Stimulated activated naive CD8-positive, alpha-beta T cell treated with anti-CD3 and anti-CD28 coated beads, Interleukin-15, Interleukin-2, amounts not matched to agents 100 U/mL and 50 U/mL, for 24 hours (primary cell): ENCODE data around the gene CA7.
"Not testable (repeated sequence)": the region's sequence is repeated elsewhere in the genome, so short reads cannot be mapped to it uniquely, and the experiment has no call there.

ENCODE experiments used
- ATAC-seq: fragments of 150-1000 bp; cut with Tn5 transposase; one replicate; pipeline ENCODE4 v1.10.0; 2021
- DNase-seq: peaks from one replicate; pipeline ENCODE4 v3.0.0; 2021

The CA7 gene

DNA sequence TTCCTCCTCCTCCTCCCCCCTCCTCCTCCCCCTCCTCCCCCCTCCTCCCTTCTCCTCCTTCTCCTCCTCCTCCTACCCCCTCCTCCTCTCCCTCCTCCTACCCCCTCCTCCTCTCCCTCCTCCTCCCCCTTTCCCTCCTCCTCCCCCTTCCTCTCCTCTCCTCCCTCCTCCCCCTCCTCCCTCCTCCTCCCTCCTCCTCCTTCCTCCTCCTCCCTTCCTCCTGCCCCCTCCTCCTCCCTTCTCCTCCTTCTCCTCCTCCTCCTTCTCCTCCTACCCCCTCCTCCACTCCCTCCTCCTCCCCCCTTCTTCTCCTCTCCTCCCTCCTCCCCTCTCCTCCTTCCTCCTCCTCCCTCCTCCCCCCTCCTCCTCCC lies 29.5 kb downstream of the CA7 start:
- DNase-seq: no peak

DNA sequence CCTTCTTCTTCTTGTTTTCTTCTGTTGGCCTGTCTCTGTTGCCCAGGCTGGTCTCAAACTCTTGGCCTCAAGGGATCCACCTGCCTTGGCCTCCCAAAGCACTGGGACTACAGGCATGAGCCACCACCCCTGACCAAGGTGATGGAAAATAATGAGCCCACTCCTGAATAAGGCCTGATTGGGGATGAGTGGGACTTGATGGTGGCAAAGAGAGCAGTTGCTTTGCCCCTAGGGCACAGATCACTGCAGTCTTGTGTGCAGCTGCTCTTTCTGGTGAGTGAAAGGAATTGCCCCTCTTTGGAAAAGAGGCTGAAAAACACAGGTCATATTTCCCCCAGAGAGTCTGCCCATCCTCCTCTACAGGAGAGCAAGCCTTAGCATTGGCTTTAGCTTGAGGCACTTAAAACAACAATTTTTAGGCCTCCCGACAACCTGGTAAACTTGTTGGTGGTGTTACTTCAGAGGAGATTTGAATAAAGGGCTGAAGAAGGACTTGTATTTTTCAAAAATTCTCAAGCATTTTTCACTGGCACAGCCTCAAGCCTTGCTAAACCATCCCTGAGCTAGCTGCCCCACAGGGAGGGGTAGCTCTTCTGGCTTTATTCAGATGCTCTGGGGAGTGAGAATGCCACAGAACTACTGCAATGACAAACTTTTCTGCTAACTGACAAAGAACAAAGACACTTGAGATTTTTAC lies 30.0 kb downstream of the CA7 start:
- DNase-seq (no peak), ATAC-seq (peak; percentile 17)

More for the DNA sequence above, 29.5 kb downstream of the CA7 start:
- ATAC-seq: no peak

GRCh38 chr16:66878067-66878466 lies 33.9 kb downstream of the CA7 start:
- ATAC-seq: peak; percentile 53
- DNase-seq: peak; percentile 76

GRCh38 chr16:66880288-66881013 lies 36.2 kb downstream of the CA7 start, which contains the start of gene PDP2:
Gene PDP2, plus strand, starts transcription at chr16:66880515. Its CDS starts 3,770 bp downstream, at chr16:66884285.
- ATAC-seq (peak; percentile 91), DNase-seq (peak; percentile 93)

- DNase-seq (peak; percentile 43), ATAC-seq (no peak)
Measured at GRCh38 chr16:66881014-66881417, 36.8 kb downstream of the CA7 start.

DNA sequence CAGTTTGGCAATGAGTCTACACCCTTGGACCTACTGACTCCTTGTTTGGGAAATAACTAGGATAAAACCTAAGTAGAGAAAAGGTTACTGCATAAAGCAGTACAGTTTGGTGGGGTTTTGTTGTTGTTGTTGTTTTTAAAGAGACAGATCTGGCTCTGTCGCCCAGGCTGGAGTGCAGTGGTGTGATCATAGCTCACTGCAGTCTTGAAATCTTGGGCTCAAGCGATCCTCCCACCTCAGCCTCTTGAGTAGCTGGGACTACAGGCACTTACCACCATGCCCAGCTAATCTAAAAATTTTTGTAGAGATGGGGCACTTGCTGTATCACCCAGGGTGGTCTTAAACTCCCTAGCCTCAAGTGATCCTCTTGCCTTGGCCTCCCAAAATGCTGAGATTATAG lies 37.3 kb downstream of the CA7 start:
- ATAC-seq: no peak
- DNase-seq: no peak

- DNase-seq (no peak), ATAC-seq (no peak)
Measured at GRCh38 chr16:66881964-66882508, 37.8 kb downstream of the CA7 start.

- ATAC-seq: no peak
- no peak for DNase-seq
Measured at GRCh38 chr16:66882702-66883101, 38.5 kb downstream of the CA7 start.

GRCh38 chr16:66885491-66885890 lies 41.3 kb downstream of the CA7 start:
- ATAC-seq: no peak
- no peak for DNase-seq

GRCh38 chr16:66886321-66886720 lies 42.1 kb downstream of the CA7 start:
- ATAC-seq (no peak), DNase-seq (no peak)

DNA sequence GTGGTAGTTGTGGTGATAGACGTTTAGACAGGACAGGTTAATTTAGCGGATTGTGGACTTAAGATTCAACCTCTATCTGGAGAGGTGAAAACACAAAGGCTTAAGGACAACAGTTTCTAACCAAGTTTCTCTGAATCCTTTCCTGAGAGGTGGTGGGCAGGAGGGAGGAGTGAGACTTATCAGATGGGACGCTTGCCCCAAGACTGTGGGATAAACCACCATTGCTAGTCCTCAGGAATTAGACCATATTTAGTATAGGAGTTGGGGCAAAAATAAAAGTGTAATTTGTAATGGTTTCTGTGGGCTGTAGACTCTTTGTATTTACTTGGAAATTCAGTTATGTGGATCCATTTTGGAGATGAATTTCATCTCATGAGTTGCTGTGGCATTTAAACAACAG lies 42.7 kb downstream of the CA7 start:
- ATAC-seq: no peak
- no peak for DNase-seq

GRCh38 chr16:66888647-66889615 lies 44.7 kb downstream of the CA7 start:
- ATAC-seq (no peak), DNase-seq (no peak)

DNA sequence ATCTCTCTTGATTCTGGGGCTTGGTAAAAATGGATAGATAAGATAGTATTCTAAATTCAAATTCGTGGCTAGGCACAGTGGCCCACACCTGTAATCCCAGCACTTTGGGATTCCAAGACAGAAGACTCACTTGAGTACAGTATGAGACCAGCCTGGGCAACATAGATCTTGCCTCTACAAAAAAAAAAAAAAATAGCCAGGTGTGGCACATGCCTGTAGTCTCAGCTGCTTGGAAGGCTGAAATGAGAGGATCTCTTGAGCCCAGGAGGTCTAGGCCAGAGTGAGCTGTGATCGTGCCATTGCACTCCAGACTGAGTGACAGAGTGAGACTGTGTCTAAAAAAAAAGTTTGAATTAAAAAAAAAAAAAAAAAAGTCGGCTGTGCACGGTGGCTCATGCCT lies 45.4 kb downstream of the CA7 start:
- no peak for ATAC-seq

DNA sequence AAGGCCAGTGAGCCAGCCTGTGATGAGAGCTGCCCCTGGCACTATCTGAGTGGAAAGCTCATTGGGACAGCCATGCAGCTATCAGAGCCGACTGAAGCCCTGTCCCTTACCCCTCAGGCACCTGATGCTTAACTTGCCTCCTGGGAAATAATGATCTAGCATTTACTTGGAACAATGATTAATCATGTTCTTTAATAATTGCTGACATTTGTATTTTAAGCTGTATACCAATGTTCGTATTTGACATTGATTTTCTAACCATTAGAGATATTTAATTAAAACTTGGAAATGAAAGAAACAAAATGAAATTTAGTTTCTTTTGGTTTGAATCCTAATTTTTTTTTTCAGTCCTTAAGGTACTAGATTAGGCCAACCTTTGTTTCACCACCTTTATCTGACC lies 46.6 kb downstream of the CA7 start:
- ATAC-seq (no peak), DNase-seq (no peak)

More for the DNA sequence above, 45.4 kb downstream of the CA7 start:
- DNase-seq: no peak

GRCh38 chr16:66891360-66891759 lies 47.1 kb downstream of the CA7 start:
- DNase-seq (no peak), ATAC-seq (no peak)

- no peak for DNase-seq
- no peak for ATAC-seq
Measured at GRCh38 chr16:66891797-66892196, 47.6 kb downstream of the CA7 start.

DNA sequence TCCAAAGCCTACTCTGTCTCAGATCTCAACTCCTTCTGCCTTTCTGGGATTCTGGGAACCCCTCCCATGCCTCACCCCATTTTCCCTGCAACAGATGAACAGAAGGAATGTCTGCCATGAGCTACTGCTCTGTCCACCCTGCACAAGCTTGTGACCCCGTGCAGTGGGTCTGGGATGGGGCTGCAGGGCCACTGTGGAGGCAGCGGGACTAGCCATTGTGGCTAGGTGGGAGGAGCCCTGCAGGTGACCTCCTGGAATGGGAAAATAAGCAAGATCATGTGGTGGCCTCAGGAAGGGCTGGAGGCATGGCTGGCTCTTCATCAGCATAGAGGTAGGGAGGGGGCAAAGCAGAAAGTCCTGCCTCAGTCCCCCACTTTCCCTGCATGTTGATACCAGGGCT lies 49.8 kb downstream of the CA7 start:
- ATAC-seq (no peak), DNase-seq (no peak)

- ATAC-seq (peak; percentile 77), DNase-seq (peak; percentile 57)
Measured at GRCh38 chr16:66894948-66895688, 50.9 kb downstream of the CA7 start.

DNA sequence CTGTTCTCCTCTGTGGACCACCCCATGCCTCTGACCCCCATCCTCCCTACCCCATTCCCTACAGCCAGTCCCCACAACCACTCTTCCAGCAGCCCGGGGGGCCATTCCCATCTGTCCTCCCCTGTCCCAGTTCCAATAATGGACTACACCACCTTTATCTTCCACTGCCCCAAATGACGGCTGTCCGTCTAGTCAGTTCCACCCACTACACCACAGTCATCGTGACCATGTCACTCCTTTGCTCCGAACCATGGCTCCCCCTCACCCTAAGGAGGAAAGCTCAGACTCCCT lies 51.4 kb downstream of the CA7 start:
- ATAC-seq (no peak), DNase-seq (no peak)

DNA sequence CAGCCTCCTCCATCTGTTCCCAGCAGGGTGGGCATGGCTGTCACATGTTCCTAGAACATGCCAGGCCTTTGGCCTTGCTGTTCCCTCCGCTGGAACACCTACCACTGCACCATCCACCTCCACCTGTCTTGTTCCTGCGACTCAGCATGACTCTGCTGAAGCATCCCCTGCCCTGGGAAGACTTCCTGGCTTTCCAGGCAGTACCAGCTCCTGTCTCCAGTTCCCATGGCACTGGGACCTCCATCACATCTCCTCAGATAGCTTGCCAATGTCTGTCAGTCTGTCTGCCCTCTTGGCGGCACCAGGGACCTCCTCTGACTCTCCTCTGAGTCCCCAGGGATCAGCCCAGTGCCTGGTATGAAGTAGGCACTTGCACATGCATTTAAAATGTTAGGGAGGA lies 51.8 kb downstream of the CA7 start:
- DNase-seq: no peak
- no peak for ATAC-seq

DNA sequence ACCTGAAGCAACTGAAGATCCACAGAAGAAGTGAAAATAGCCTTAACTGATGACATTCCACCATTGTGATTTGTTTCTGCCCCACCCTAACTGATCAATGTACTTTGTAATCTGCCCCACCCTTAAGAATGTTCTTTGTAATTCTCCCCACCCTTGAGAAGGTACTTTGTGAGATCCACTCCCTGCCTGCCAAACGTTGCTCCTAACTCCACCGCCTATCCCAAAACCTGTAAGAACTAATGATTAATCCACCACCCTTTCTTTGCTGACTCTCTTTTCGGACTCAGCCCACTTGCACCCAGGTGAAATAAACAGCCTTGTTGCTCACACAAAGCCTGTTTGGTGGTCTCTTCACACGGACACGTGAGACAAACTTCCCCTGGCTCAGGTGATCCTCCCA lies 52.5 kb downstream of the CA7 start:
- DNase-seq, ATAC-seq: not testable (repeated sequence)

- no peak for ATAC-seq
- DNase-seq: no peak
Measured at GRCh38 chr16:66898207-66898606, 54.0 kb downstream of the CA7 start.
